Erythroblast (primary cell): ENCODE data around the gene KRT36.

Experiments
- GATA1 ChIP-seq: IDR thresholded peaks from 2 replicates; pipeline ENCODE4 v1.6.1; 2011; ENCODE audit warnings: low read depth, mild to moderate bottlenecking, control low read depth, low read length, moderate library complexity
- POLR2A ChIP-seq: IDR thresholded peaks from 2 replicates; pipeline ENCODE4 v1.6.1; 2011; ENCODE audit warnings: mild to moderate bottlenecking, low read length

DNA sequence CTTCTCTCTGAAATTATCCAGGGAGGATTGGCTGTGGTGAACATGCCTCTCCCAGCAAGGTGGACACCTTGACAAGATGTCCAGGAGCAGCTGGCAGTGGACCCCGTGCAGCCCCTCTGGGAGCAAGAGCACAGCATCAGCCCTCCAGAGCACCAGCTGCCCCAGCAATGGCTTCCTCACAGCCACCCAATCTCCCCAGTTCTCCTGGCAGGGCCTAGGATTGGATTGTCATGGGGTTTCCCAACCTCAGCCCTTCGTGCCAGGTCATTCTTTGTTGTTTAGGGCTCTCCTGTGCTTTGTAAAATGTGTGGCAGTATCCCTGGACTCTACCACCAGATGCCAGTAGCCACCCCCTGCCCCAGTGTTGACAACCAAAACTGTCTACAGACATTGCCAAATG lies 1.8 kb upstream of the KRT36 start:
- TF ChIP-seq POLR2A (no peak), GATA1 (no peak)
